Endothelial cell of umbilical vein (primary cell): ENCODE data around the gene PLSCR2. TPM values are rescaled to one million over a fixed set of nuclear protein-coding genes. Genes with fewer than 3 reads are reported as not detected.

ENCODE experiments used
- BruUV-seq: library from RNA; stranded (reverse); fragments of 400-500 nt; replicated peaks from 2 replicates; lab custom pipeline; 2021; lab: Mats Ljungman, UMichigan
- CTCF ChIA-PET: fragments of 300-600, 350-600 bp; sonication (Branson Sonifier 250); formaldehyde crosslinking; loops from one replicate; lab custom pipeline; 2021; ENCODE audit warnings: antibody characterized with exemption, inconsistent platforms; lab: Charles Lee
- POLR2A ChIA-PET: fragments of 300-600, 350-600 bp; sonication (Branson Sonifier 250); formaldehyde crosslinking; loops from one replicate; lab custom pipeline; 2021; ENCODE audit warnings: antibody characterized with exemption, inconsistent platforms; lab: Charles Lee
- DNase-seq: peaks from one replicate; pipeline ENCODE4 v3.0.0-alpha.2; 2011; ENCODE audit warnings: low read depth, low spot score
- FAIRE-seq: peaks from 2 replicates; lab custom pipeline; 2011; peaks lifted over from hg19 to GRCh38; lab: Jason Lieb, UNC
- H2AFZ ChIP-seq: 2 replicates; pipeline ENCODE4 v1.6.0; 2012; ENCODE audit warnings: low read depth, low read length, control low read depth, inconsistent platforms
- H3K27ac ChIP-seq: 2 replicates; pipeline ENCODE4 v1.5.1; 2011; ENCODE audit warnings: low read depth, mild to moderate bottlenecking, control low read depth, low read length, moderate library complexity; ENCODE audit not compliant: insufficient read depth
- H3K27me3 ChIP-seq, 2 experiments: 2 replicates each; pipeline versions ENCODE4 v1.6.0 to v1.6.1; 2011; ENCODE audit warnings: low read length in 2 of 2, mixed read lengths in 1 of 2; ENCODE audit not compliant: control insufficient read depth in 2 of 2, insufficient read depth in 2 of 2
- H3K36me3 ChIP-seq, 2 experiments: 2 replicates in 1 of 2; 3 replicates in 1 of 2; pipeline ENCODE4 v1.5.1; 2011; ENCODE audit warnings: low read length in 2 of 2, mild to moderate bottlenecking in 1 of 2, moderate library complexity in 1 of 2; ENCODE audit not compliant: control insufficient read depth in 2 of 2, insufficient read depth in 2 of 2; ENCODE audit errors: extremely low read depth in 1 of 2
- H3K4me1 ChIP-seq: 3 replicates; pipeline ENCODE4 v1.5.1; 2011; ENCODE audit warnings: mild to moderate bottlenecking, low read length; ENCODE audit not compliant: control insufficient read depth, insufficient read depth; ENCODE audit errors: extremely low read depth
- H3K4me2 ChIP-seq: 2 replicates; pipeline ENCODE4 v1.6.1; 2011; ENCODE audit warnings: low read length, control low read depth, mixed read lengths; ENCODE audit not compliant: insufficient read depth
- H3K4me3 ChIP-seq, 3 experiments: fragments of 200-600 bp in 1 of 3; sonication (generic), shearing (Covaris generic) in 1 of 3; replicated peaks in 1 of 3; 2 replicates each; pipeline ENCODE4 v1.5.1; 2011 to 2016; ENCODE audit warnings: control low read depth in 3 of 3, low read length in 3 of 3, mild to moderate bottlenecking in 2 of 3, inconsistent platforms in 1 of 3, low read depth in 1 of 3, moderate library complexity in 1 of 3; ENCODE audit not compliant: insufficient read depth in 1 of 3
- H3K79me2 ChIP-seq: 2 replicates; pipeline ENCODE4 v1.6.0; 2012; ENCODE audit warnings: low read length, inconsistent platforms; ENCODE audit not compliant: control insufficient read depth, insufficient read depth
- H3K9ac ChIP-seq: replicated peaks from 2 replicates; pipeline ENCODE3; 2011; ENCODE audit warnings: low read length, control low read depth; ENCODE audit not compliant: insufficient read depth; ENCODE audit errors: extremely low read depth
- H3K9me1 ChIP-seq: replicated peaks from 3 replicates; pipeline ENCODE4 v1.6.0; 2011; ENCODE audit warnings: mild to moderate bottlenecking, low read length; ENCODE audit not compliant: control insufficient read depth, insufficient read depth; ENCODE audit errors: extremely low read depth
- H3K9me3 ChIP-seq: replicated peaks from 2 replicates; pipeline ENCODE4 v1.5.1; 2012; ENCODE audit warnings: low read length, inconsistent platforms; ENCODE audit not compliant: control insufficient read depth, insufficient read depth
- H4K20me1 ChIP-seq: replicated peaks from 2 replicates; pipeline ENCODE3; 2011; ENCODE audit warnings: mild to moderate bottlenecking, low read length; ENCODE audit not compliant: control insufficient read depth, insufficient read depth; ENCODE audit errors: extremely low read depth
- CTCF ChIP-seq, 2 donors: IDR thresholded peaks; 1 replicate in 1 of 2; 2 replicates in 1 of 2; pipeline ENCODE4 v1.5.1; 2011; ENCODE audit warnings: low read length in 2 of 2, mild to moderate bottlenecking in 2 of 2, moderate library complexity in 2 of 2, control low read depth in 1 of 2, inconsistent platforms in 1 of 2, low read depth in 1 of 2; ENCODE audit not compliant: insufficient read depth in 1 of 2; ENCODE audit errors: extremely low read depth in 1 of 2
- EZH2 ChIP-seq: IDR thresholded peaks from 2 replicates; pipeline ENCODE4 v1.6.1; 2012; ENCODE audit warnings: borderline replicate concordance, low read depth, mild to moderate bottlenecking, moderate library complexity, low read length, inconsistent platforms; ENCODE audit not compliant: severe bottlenecking
- FOS ChIP-seq: IDR thresholded peaks from 2 replicates; pipeline ENCODE4 v1.6.1; 2011; ENCODE audit warnings: mild to moderate bottlenecking, low read length, moderate library complexity, borderline replicate concordance; ENCODE audit not compliant: insufficient read depth
- GATA2 ChIP-seq: IDR thresholded peaks from 2 replicates; pipeline ENCODE4 v1.7.0; 2011; ENCODE audit warnings: low read depth, mild to moderate bottlenecking, moderate library complexity, mixed read lengths, low read length; ENCODE audit not compliant: insufficient read length, insufficient read depth
- JUN ChIP-seq: IDR thresholded peaks from 2 replicates; pipeline ENCODE4 v1.6.1; 2011; ENCODE audit warnings: borderline replicate concordance, low read depth; ENCODE audit not compliant: insufficient read length, insufficient read depth
- MAX ChIP-seq: IDR thresholded peaks from 2 replicates; pipeline ENCODE4 v1.6.1; 2011; ENCODE audit not compliant: insufficient read depth, insufficient read length
- MYC ChIP-seq: IDR thresholded peaks from one replicate; pipeline ENCODE4 v1.6.1; 2011; ENCODE audit warnings: mild to moderate bottlenecking, low read depth, low read length
- POLR2A ChIP-seq: IDR thresholded peaks from 2 replicates; pipeline ENCODE4 v1.6.1; 2012; ENCODE audit warnings: low read depth, mild to moderate bottlenecking, control low read depth, low read length
- POLR2AphosphoS5 ChIP-seq: IDR thresholded peaks from 2 replicates; pipeline ENCODE4 v1.6.1; 2012; ENCODE audit warnings: low read depth, mild to moderate bottlenecking, control low read depth, low read length, moderate library complexity; ENCODE audit not compliant: insufficient read depth
- dilution Hi-C: fragments of 300-500 bp; cut with MboI; formaldehyde crosslinking; loops from one replicate; pipeline ENCODE4 v1.15.0; 2019; ENCODE audit warnings: low sequenced_read_pairs; ENCODE audit not compliant: extremely low pct_ligation_motif_present
- intact Hi-C: fragments of 100-400 bp; cut with micrococcal nuclease; formaldehyde crosslinking; loops from one replicate; pipeline ENCODE4 v1.10.0; 2022
- polyA plus RNA-seq, 4 experiments: library from polyadenylated mRNA; depleted of rRNA in 3 of 4; stranded (reverse) in 3 of 4; unstranded in 1 of 4; fragments of >200 nt; gene quantifications; 2 replicates each; pipeline versions ENCODE4 v1.2.1 to v1.2.3, GENCODE V29; 2011 to 2012; ENCODE audit warnings: missing spikeins in 1 of 4
- total RNA-seq: library from RNA; stranded (reverse); gene quantifications from 2 replicates; pipeline ENCODE4 v1.2.3, GENCODE V29; 2021

The PLSCR2 gene
- total and polyA plus RNA-seq, 2 donors (not counting 3 experiments of a cell fraction or from before 2014, with no cell fraction given): not detected

DNA sequence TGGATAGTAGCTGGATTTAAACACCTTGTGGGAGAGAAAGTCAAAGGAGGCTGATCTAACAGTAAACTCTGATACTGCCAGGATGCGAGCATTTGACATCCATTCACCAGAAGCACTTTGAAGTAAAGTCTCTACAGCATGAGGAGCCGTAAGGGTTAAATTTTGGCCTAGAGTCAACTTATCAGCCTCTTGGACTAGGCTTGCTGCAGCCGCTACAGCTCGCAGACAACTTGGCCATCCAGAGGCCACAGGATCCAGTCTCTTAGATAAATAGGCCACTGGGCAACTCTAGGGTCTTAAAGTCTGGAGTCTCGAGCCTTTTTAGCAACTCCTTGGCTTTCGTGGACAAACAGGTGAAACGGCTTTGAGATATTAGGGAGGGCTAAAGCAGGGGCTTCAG lies 61.4 kb downstream of the PLSCR2 start:
- POLR2A ChIA-PET: no interaction called here
- FAIRE-seq (no peak), DNase-seq (no peak)
- Histone ChIP-seq H3K4me2 (no peak overlapping the region), H3K4me1 (no peaks in the 10 kb centered on the region), H2AFZ (no peak overlapping the region), H3K4me3 (no peak overlapping the region), H3K9me3 (no peaks in the 10 kb centered on the region), H3K36me3 (no peaks in the 10 kb centered on the region), H3K9ac (no peak overlapping the region), H3K27ac (no peak overlapping the region), H4K20me1 (no peaks in the 10 kb centered on the region), H3K79me2 (no peaks in the 10 kb centered on the region), H3K9me1 (no peaks in the 10 kb centered on the region), H3K27me3 (no peaks in the 10 kb centered on the region)
- CTCF ChIA-PET: no interaction called here
- no peak for TF ChIP-seq MYC
- no peak for TF ChIP-seq EZH2
- no peak for TF ChIP-seq MAX
- TF ChIP-seq JUN: no peak
- TF ChIP-seq POLR2AphosphoS5: no peak
- no peak for TF ChIP-seq FOS
- TF ChIP-seq POLR2A: no peak
- no peak for TF ChIP-seq CTCF (IDR thresholded peaks at IDR 0.05; ENCODE audit: extremely low read depth in 1 of 2, insufficient read depth in 1 of 2, low read depth in 1 of 2, low read length in 2 of 2)
- no peak for TF ChIP-seq GATA2
- dilution Hi-C loops (no loop called here), intact Hi-C loops (no loop called here)
- BruUV-seq: no TSS peak
